Measurements from ENCODE around the gene NR2F2. TPM values are rescaled to one million over a fixed set of nuclear protein-coding genes. Genes with fewer than 3 reads are reported as not detected.

NR2F2 gene
- total RNA-seq, 4 donors from 2014 or later = 18.3 to 30.2 (median 20.4) TPM

- intact Hi-C loops (cut with DNase I) = loop anchor here (5.0 kb wide), 1 partner anchor 35 kb away; no protein-coding TSS in a partner anchor
- Histone ChIP-seq H3K27me3 (peaks cover 14% of the 10 kb centered on the region), H3K27ac (peak overlapping the region; percentile 29 to 90 (median 72)), H3K36me3 (no peaks in the 10 kb centered on the region), H3K4me1 (peaks cover 10 to 13% of the 10 kb centered on the region in 2 donors), H3K9me3 (no peaks in the 10 kb centered on the region), H3K4me3 (replicated peaks in 1 of 3) (peak overlapping the region in 2 of 3 donors; percentile 21 to 27)
- DNase-seq = peak in 1 of 2 donors; percentile 7
- WGBS, 2 donors = 3% methylated on average over 31 to 48 of the region's 64 CpGs
- TF ChIP-seq CTCF (IDR thresholded peaks at IDR 0.05) = no peak
- TF ChIP-seq POLR2A (IDR thresholded peaks at IDR 0.05) = no peak
These were observed 8.6 kb upstream of the NR2F2 start for GRCh38 chr15:96321639-96322535.

- intact Hi-C loops (cut with DNase I) = loop anchor here (5.0 kb wide), 1 partner anchor 35 kb away; no protein-coding TSS in a partner anchor
- H3K4me1 ChIP-seq = peaks cover 10 to 13% of the 10 kb centered on the region in 2 donors
- peak overlapping the region; percentile 29 to 90 (median 72) for H3K27ac ChIP-seq
- TF ChIP-seq CTCF (IDR thresholded peaks at IDR 0.05) = no peak
- TF ChIP-seq POLR2A (IDR thresholded peaks at IDR 0.05) = peak in 1 of 2 donors; percentile 7
- WGBS, 2 donors = 8 to 15% methylated on average over 46 to 50 of the region's 66 CpGs
- DNase-seq = peak in 1 of 2 donors; percentile 5
- H3K9me3 ChIP-seq = no peaks in the 10 kb centered on the region
- H3K27me3 ChIP-seq = peaks cover 14% of the 10 kb centered on the region
- no peaks in the 10 kb centered on the region for H3K36me3 ChIP-seq
- peak overlapping the region in 1 of 3 donors; percentile 21 for H3K4me3 ChIP-seq (replicated peaks in 1 of 3)
These were observed 7.8 kb upstream of the NR2F2 start for GRCh38 chr15:96322536-96323318.

- Histone ChIP-seq H3K4me3 (replicated peaks in 1 of 3) (no peak overlapping the region), H3K4me1 (peaks cover 10 to 13% of the 10 kb centered on the region in 2 donors), H3K9me3 (no peaks in the 10 kb centered on the region), H3K36me3 (no peaks in the 10 kb centered on the region), H3K27ac (peak overlapping the region; percentile 29 to 90 (median 72)), H3K27me3 (peaks cover 14% of the 10 kb centered on the region)
- TF ChIP-seq POLR2A (IDR thresholded peaks at IDR 0.05) (no peak), CTCF (IDR thresholded peaks at IDR 0.05) (no peak)
- WGBS, 2 donors = 47 to 61% methylated on average over 23 to 27 of the region's 29 CpGs
- no peak for DNase-seq
- intact Hi-C loops (cut with DNase I) = loop anchor here (5.0 kb wide), 1 partner anchor 34 kb away; no protein-coding TSS in a partner anchor
These were observed 7.0 kb upstream of the NR2F2 start for GRCh38 chr15:96323319-96324145.

GRCh38 chr15:96324192-96324895, 6.2 kb upstream of the NR2F2 start:
- Histone ChIP-seq H3K27me3 (peaks cover 11% of the 10 kb centered on the region), H3K9me3 (no peaks in the 10 kb centered on the region), H3K27ac (peak overlapping the region; percentile 29 to 90 (median 72)), H3K4me1 (peaks cover 10 to 13% of the 10 kb centered on the region in 2 donors), H3K4me3 (replicated peaks in 1 of 3) (no peak overlapping the region), H3K36me3 (no peaks in the 10 kb centered on the region)
- 30 to 43% methylated on average over 12 of the region's 12 CpGs for WGBS, 2 donors
- no peak for DNase-seq
- TF ChIP-seq POLR2A (IDR thresholded peaks at IDR 0.05) = no peak
- TF ChIP-seq CTCF (IDR thresholded peaks at IDR 0.05) = no peak
- intact Hi-C loops (cut with DNase I) = loop anchor here (5.0 kb wide), 1 partner anchor 33 kb away; no protein-coding TSS in a partner anchor
